T-helper 2 cell (primary cell): ENCODE measurements around the gene DGKI.
"Not testable (repeated sequence)": the region's sequence is repeated elsewhere in the genome, so short reads cannot be mapped to it uniquely, and the experiment has no call there.

Experiments
- DNase-seq, 5 experiments: peaks; one replicate each; pipeline versions ENCODE4 v3.0.0 to v3.0.0-alpha.2; 2012 to 2022

Gene DGKI

GRCh38 chr7:137835486-137836112 is 11.2 kb downstream of the DGKI start:
- no peak for DNase-seq

- no peak for DNase-seq
Observed at GRCh38 chr7:137834552-137834951, 12.2 kb downstream of the DGKI start.

GRCh38 chr7:137832990-137833389 is 13.8 kb downstream of the DGKI start:
- not testable (repeated sequence) for DNase-seq

DNA sequence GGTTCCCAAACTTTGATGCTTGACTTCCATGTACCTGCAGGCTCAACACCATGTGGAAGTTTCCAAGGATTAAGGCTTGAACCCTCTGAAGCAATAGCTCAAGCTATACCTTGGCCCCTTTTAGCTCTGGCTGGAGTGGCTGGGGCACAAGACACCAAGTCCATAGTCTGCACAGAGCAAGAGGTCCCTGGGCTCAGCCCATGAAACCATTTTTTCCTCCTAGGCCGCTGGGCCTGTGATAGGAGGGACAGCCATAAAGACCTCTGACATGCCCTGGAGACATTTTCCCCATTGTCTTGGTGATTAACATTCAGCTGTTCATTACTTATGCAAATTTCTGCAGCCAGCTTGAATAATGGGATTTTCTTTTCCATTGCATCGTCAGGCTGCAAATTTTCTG is 14.4 kb downstream of the DGKI start:
- DNase-seq: no peak

DNA sequence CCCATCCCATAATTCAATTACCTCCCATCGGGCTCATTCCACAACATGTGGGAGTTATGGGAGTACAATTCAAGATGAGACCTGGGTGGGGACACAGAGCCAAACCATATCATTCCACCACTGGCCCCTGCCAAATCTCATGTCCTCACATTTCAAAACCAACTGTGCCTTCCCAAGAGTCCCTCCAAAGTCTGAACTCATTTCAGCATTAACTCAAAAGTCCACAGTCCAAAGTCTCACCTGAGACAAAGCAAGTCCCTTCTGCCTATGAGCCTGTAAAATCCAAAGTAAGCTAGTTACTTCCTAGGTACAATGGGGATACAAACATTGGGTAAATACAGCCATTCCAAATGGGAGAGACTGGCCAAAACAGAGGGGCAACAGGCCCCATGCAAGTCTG is 15.2 kb downstream of the DGKI start:
- DNase-seq: not testable (repeated sequence)

DNA sequence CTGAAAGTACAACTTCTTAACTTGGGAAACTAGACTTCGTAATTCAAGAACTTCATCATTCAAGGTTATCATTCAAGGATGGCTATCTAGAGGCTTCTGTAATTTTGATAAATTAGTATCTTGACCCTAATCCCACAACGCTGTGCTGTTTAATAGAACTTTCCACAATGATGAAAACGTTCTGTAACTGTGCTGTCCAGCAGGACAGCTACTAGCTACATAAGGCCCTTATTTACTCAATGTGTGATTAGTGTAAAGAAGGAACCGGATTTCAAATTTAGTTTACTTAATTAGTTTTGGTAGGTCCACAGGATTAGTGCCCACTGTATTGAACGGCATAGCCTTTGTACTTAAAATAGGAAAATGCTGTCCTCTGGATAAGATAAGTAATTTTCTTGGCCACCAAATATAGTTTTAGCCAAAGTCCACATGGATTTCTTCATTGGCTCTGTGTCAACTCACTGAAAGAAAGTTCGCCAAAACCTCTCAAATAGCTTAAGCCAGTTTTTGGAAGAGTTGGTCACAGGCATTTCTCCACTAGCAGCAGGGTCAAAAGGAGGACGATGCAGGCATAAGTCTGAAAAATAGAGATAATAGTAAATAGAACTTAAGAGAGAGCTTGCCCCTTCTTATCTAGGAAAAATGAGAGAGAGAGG is 17.3 kb downstream of the DGKI start:
- no peak for DNase-seq

GRCh38 chr7:137828456-137828855 is 18.3 kb downstream of the DGKI start:
- DNase-seq: no peak

GRCh38 chr7:137825489-137825888 is 21.3 kb downstream of the DGKI start:
- no peak for DNase-seq

DNA sequence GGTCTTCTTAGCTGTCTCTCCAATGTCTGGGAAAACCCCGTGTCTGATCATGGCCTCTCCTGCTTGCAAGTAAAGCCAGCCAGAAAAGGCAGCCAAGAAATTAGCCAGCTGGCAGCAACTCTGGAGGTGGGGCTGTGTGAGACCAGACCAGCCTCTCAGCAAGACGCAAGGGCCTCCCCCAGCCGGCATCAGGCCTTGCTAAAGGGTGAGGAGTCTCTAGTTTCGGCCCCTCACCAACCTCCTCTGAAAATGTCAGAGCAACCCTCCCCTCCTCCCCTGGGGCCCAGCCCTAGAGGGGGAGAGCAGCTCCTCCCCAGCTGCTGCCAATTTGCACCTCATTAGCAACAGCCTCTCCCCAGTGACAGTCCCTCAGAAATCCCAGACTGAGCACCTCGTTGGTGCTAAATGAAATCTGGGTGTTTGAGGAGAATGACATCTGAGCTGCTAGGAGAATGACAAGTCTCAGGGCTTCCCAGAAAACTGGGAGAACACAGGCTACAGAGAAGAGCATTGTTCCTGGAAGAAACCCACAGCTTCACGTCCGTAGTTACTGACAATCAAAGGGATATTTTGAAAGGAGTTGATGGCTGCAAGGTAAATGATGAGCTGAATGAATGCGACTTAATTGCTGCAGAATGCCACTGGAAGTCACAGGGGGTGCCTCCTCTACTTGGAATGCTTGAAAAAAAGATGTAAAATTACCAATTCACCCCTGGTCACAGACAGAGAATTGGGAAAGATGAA is 25.9 kb downstream of the DGKI start:
- no peak for DNase-seq

DNA sequence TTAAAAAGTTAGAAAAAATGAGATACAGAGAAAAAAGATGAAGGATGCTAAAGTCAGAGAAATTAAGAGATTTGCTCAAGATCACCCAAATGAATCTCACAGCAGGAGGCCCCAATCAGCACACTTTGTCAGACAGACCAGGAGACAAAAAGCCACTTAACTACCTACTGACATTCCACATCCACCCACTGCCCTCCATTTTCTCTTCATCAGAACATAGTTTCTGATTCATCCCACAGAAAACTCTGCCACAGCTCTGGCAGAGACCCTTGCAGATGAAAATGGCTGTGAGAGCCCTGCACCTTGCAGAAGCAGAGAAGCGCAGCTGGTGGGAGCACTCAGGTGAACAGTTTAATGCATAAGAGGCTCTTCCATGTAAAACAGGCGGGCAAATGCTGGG is 26.6 kb downstream of the DGKI start:
- no peak for DNase-seq

GRCh38 chr7:137818036-137818435 is 28.7 kb downstream of the DGKI start:
- DNase-seq: no peak

- DNase-seq: no peak
Observed at GRCh38 chr7:137816696-137817320, 30.0 kb downstream of the DGKI start.

DNA sequence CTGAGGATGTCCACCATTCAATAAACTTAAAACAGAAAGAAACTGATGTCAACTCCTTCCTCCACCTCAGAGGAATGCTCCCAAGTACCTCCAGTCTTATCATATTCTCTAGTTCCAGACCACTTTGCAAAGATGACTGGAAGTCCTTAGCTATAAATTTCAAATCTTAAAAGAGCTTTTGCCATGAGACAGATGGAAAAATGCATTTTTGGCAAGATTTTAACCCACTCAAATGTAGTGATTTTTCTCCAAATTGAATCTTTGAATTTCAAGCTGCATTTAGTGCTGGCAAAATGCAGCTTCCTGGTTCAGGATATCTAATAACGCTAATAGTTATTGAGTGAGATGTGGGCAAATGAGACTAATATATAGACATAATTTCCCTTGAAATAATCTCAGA is 33.2 kb downstream of the DGKI start:
- no peak for DNase-seq

DNA sequence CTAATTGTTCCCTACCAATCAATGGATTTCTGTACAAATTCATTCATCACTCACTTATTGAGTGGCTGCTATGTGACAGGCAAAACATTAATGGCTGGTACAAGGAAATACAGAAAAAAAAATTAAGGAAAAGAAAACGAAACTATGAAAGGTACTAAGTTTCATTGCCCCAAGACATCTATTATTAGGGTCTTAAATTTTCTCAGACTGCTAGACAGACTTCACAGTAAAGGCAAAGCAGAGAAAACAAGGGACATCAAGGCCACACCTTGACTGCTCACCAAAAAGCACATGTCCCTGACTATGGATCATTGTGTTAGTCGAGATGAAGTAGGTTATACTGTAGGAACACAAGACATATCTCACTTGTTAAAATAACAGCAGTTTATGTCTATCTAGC is 36.5 kb downstream of the DGKI start:
- no peak for DNase-seq

GRCh38 chr7:137804836-137805235 is 41.9 kb downstream of the DGKI start:
- no peak for DNase-seq

GRCh38 chr7:137801491-137801890 is 45.3 kb downstream of the DGKI start:
- no peak for DNase-seq

- no peak for DNase-seq
Observed at GRCh38 chr7:137801003-137801402, 45.8 kb downstream of the DGKI start.

DNA sequence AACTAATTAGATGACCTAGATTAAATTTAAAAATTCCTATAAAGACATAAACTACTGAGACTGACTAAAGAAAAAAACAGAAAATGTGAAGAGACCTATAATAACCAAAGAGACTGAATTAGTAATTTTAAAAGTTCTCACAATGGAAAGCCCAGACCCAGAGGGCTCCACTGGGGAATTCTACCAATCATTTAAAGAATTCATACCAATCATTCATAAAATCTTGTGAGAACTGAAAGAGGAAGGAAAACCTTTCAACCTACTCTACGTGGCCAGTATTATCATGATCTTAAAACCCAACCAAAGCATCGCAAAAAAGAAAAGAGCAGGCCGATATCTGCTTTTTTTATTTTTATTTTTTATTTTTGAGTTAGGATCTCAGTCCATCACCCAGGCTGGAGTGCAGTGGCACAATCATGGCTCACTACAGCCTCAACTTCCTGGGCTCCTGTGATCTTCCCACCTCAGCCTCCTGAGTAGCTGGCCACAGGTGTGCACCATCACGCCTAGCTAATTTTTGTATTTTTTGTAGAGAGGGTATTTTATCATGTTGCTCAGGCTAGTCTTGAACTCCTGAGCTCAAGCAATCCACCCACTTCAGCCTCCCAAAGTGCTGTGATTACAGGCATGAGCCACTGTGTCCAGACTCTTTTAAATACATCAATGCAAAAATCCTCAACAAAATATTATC is 48.6 kb downstream of the DGKI start:
- DNase-seq: no peak

DNA sequence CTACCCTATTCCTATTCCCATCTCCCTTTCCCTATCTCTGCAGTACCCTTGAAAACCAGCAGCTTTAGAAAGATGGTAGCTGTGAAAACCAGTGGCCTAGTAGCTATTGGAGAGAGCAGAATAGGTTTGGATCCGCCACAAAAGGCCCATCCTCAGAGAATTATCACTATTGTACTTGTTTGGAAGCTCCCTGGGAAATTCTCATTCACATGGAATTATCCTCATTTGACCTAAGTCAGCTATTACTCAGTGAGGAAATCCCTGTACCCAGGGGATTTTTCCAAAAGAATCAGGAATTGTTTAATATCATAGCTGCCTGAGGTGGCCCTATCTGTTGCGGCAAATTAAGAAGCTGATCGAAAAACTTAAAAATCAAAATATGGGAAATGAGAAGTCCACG is 51.6 kb downstream of the DGKI start:
- no peak for DNase-seq

GRCh38 chr7:137791930-137792329 is 54.8 kb downstream of the DGKI start:
- no peak for DNase-seq

DNA sequence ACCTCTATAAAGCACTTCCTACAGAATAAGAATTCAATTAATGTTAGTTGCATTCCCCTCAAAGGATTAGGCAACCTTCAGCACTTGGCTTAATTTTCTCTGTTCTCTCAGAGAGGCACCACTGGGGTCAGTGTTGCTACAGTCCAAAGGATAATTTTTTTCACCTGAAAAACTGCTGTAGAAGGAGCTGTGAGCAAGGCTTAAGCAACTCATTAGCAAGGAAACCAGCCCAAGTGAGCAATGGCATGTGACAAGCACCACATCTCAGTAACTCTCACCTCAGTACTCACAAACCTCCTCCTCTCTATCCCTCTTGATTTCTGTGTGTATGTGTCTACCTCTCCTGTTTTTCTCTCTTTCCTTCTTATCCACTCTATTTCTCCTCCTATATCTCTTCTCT is 55.9 kb downstream of the DGKI start:
- DNase-seq: no peak

DNA sequence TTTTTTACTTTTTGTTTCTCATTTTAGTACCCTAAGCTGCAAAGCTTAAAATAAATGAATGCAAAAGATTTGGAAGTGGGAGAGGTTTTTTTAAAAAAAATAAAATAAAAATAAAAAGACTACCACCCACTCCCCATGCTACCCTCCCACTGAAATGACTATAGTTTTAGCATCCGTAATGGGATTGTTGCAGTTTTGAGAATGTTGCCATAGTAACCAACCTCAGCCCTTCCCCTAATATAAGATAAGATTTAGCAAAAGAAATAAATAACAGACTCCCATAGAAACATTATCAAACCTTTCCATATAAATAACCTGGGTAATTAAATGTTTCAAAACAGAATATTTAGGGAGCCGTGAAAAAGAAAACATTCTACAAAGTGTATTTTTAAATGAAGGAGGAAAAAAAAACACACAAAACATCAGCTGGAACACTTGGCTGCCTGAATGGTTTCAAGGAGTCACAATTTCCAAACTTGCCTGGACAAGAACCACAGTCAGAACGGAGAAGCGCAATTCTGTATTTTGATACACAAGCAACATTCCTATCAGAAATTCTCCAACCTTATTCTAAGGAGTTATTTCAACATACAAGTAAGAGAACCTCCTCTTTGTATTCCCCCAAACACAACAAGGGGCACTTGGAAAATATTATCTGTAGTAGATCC is 57.4 kb downstream of the DGKI start:
- DNase-seq: no peak
